ENCODE measurements around the gene PLAC8.

DNA sequence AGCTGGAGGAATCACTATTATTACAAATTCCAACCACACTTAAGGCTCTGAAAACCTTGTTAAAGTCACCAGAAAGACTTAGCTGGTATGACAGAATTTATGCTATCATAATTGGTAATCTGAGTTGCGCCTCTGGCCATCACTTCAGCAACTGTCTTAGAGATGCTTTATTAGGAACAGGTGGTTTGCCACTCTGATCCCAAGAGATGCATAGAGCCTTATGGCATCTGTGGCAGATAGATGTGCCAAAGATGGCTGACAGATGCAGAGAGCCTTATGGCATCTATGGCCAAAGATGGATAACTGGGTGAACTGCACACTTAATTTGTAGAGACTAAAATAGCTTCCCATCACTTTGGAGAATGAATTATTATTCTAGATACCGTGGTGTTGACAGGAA, 32.3 kb upstream of the PLAC8 start:
- TF ChIP-seq, protein P1, sequence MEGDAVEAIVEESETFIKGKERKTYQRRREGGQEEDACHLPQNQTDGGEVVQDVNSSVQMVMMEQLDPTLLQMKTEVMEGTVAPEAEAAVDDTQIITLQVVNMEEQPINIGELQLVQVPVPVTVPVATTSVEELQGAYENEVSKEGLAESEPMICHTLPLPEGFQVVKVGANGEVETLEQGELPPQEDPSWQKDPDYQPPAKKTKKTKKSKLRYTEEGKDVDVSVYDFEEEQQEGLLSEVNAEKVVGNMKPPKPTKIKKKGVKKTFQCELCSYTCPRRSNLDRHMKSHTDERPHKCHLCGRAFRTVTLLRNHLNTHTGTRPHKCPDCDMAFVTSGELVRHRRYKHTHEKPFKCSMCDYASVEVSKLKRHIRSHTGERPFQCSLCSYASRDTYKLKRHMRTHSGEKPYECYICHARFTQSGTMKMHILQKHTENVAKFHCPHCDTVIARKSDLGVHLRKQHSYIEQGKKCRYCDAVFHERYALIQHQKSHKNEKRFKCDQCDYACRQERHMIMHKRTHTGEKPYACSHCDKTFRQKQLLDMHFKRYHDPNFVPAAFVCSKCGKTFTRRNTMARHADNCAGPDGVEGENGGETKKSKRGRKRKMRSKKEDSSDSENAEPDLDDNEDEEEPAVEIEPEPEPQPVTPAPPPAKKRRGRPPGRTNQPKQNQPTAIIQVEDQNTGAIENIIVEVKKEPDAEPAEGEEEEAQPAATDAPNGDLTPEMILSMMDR (IDR thresholded peaks at IDR 0.05; ENCODE audit: low read length): no peak
- no peak for TF ChIP-seq EZH2 (optimal IDR thresholded peaks at IDR 0.05; ENCODE audit: low read depth, low read length)
- TF ChIP-seq EZH2phosphoT487 (IDR thresholded peaks at IDR 0.05; ENCODE audit: low read length): no peak
